Measurements from ENCODE around the gene OTX1. TPM values are rescaled to one million over a fixed set of nuclear protein-coding genes. Genes with fewer than 3 reads are reported as not detected.

OTX1 gene
- total and polyA plus RNA-seq, 4 donors: 0.59 TPM; not detected in 3

DNA sequence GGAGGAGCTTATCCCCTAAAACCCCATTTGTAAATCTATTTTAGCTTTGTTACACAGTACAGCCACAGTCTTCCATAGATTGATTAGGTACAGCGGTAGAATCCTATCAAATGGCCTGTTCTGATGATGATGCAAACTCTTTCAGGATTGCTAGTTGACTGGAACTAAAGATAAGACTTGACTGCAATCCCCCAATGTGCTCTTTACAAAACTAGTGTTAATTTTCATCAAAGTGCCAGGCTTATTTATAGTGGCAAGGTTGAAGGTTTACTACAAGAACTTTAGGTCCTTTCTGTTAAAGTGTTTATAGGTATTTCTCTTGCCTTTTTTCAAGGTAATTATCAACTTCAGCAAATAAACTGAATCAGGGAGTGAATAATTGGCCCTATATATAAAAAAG is 9.0 kb upstream of the OTX1 start (continued):
- TF ChIP-seq ATF3 (IDR thresholded peaks at IDR 0.05) (no peak), RAD21 (IDR thresholded peaks at IDR 0.05) (no peak), EGR1 (IDR thresholded peaks at IDR 0.05; ENCODE audit: low read depth in 2 of 2) (no peak)
- TF ChIP-seq, protein P1, sequence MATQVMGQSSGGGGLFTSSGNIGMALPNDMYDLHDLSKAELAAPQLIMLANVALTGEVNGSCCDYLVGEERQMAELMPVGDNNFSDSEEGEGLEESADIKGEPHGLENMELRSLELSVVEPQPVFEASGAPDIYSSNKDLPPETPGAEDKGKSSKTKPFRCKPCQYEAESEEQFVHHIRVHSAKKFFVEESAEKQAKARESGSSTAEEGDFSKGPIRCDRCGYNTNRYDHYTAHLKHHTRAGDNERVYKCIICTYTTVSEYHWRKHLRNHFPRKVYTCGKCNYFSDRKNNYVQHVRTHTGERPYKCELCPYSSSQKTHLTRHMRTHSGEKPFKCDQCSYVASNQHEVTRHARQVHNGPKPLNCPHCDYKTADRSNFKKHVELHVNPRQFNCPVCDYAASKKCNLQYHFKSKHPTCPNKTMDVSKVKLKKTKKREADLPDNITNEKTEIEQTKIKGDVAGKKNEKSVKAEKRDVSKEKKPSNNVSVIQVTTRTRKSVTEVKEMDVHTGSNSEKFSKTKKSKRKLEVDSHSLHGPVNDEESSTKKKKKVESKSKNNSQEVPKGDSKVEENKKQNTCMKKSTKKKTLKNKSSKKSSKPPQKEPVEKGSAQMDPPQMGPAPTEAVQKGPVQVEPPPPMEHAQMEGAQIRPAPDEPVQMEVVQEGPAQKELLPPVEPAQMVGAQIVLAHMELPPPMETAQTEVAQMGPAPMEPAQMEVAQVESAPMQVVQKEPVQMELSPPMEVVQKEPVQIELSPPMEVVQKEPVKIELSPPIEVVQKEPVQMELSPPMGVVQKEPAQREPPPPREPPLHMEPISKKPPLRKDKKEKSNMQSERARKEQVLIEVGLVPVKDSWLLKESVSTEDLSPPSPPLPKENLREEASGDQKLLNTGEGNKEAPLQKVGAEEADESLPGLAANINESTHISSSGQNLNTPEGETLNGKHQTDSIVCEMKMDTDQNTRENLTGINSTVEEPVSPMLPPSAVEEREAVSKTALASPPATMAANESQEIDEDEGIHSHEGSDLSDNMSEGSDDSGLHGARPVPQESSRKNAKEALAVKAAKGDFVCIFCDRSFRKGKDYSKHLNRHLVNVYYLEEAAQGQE (IDR thresholded peaks at IDR 0.05): no peak
- TF ChIP-seq, protein P2, sequence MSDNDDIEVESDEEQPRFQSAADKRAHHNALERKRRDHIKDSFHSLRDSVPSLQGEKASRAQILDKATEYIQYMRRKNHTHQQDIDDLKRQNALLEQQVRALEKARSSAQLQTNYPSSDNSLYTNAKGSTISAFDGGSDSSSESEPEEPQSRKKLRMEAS (IDR thresholded peaks at IDR 0.05): no peak

DNA sequence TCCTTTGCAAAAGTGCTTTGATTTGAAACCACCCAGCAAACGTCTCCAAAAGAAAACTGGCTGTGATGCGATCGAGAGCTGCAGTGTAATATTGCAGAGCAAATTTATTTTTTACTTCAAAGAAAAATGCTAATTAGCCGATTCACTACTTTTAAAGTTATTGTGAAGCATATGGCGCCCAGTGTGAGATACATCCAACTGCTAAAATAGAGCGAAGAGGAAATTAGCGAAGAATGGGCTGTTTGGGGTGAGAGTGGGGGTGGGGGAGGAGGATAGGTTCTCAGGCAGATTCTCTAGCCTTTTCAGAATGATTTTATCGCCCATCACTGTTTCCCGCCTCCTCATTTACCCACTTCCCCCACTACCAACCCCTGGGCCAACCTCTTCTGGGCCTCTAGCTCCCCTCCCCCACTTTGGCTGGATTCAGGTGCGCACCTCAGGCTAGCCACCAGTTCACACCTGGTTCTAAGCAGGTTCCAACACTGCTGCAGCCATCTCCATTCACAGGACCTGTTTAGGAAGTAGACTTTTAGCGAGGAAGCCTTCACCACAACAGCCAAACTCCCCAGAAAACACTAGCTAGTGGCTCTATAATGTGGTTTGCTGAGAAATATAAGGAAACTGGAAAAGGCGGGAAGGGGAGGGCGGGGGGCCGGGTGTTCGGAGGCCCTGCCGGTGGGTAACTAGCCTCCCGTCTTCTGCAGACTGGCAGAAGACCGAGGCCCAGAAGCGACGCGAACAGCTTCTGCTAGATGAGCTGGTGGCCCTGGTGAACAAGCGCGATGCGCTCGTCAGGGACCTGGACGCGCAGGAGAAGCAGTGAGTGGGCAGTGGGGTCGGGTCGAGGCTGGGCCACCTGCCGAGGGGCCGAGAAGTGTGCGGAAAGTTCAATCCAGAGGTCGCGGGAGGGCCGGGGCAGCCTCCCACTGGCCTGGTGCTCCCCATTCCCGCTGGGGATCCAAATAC is 6.0 kb upstream of the OTX1 start:
- no peak for DNase-seq (ENCODE audit: low spot score)
- H3K27me3 ChIP-seq (ENCODE audit: control insufficient read depth in 4 of 4, insufficient read depth in 4 of 4, low read length in 3 of 4): peaks cover 0 to 3% (median 2%) of the 10 kb centered on the region in 4 donors
- WGBS: 96% methylated on average over 36 of the region's 36 CpGs

More for the DNA sequence above, 6.0 kb upstream of the OTX1 start:
- no peak overlapping the region for H3K27ac ChIP-seq (ENCODE audit: low read depth in 1 of 2, low read length in 2 of 2)
- TF ChIP-seq TAF1 (conservative IDR thresholded peaks at IDR 0.05) (no peak), YY1 (IDR thresholded peaks at IDR 0.05) (no peak), ATF3 (IDR thresholded peaks at IDR 0.05) (no peak), FOXA2 (IDR thresholded peaks at IDR 0.05) (no peak), GABPA (IDR thresholded peaks at IDR 0.05 in 1 of 2, conservative IDR thresholded peaks at IDR 0.05 in 1 of 2) (no peak), SP1 (IDR thresholded peaks at IDR 0.05) (no peak)
- TF ChIP-seq, protein P1 (IDR thresholded peaks at IDR 0.05): no peak
- H3K9me3 ChIP-seq (ENCODE audit: control insufficient read depth in 4 of 4, low read length in 3 of 4): no peaks in the 10 kb centered on the region
- H3K9ac ChIP-seq (ENCODE audit: low read depth in 1 of 2, low read length in 2 of 2): no peak overlapping the region
- peaks cover 2 to 12% (median 9%) of the 10 kb centered on the region in 4 donors for H3K36me3 ChIP-seq (ENCODE audit: control insufficient read depth in 4 of 4, insufficient read depth in 3 of 4, low read depth in 1 of 4, low read length in 3 of 4)
- H3K4me1 ChIP-seq (ENCODE audit: control insufficient read depth in 4 of 4, insufficient read depth in 4 of 4, low read length in 3 of 4): peaks cover 9 to 26% (median 18%) of the 10 kb centered on the region in 4 donors
- no peak overlapping the region for H3K4me3 ChIP-seq (ENCODE audit: low read depth in 1 of 3, low read length in 3 of 3)
